ENCODE results near the gene MAN2B2. TPM values are rescaled to one million over a fixed set of nuclear protein-coding genes. Genes with fewer than 3 reads are reported as not detected.

The MAN2B2 gene
- total RNA-seq, 1 experiment from 2014 or later, result 5.9 TPM

DNA sequence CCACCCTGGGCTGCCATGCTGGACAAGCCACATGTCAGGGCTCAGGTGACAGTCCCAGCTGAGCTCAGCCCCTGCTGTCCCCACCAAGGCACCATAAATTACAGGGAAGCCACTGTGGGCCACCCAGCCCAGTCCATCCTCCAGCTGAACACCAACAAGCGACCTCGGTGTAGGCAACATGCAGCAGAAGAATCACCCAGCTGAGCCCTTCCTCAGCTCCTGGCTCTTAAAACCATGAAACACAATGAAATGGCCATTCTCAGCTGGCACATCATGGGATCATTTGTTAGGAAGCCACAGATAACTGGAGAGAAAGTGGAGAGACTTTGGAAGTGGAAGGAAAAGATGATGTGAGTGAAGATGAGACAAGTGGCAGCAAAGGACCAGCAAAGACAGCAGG lies 23.3 kb upstream of the MAN2B2 start:
- Mint-ChIP-seq H3K36me3 (ENCODE audit: insufficient read depth in 1 of 3, low read depth in 3 of 3) (peaks cover 0 to 3% (median 2%) of the 10 kb centered on the region in 3 experiments; a peak in 1 of 7 replicates), H3K27me3 (ENCODE audit: low read depth) (peaks cover 90% of the 10 kb centered on the region), H3K9me3 (peaks cover 7 to 9% of the 10 kb centered on the region in 2 experiments; a peak in 4 of 5 replicates), H3K4me1 (peaks cover 0 to 1% of the 10 kb centered on the region in 2 experiments; a peak in 2 of 4 replicates), H3K27ac (no peak overlapping the region), H3K4me3 (no peak overlapping the region)
- no peaks in the 10 kb centered on the region for H3K4me1 ChIP-seq (ENCODE audit: insufficient read depth, low read length)
- no peak for TF ChIP-seq CTCF (conservative IDR thresholded peaks at IDR 0.05)
- 0 out of 2 replicates have a peak, but pooled peaks cover 2% of the 10 kb centered on the region for H3K27me3 ChIP-seq (ENCODE audit: insufficient read depth, low read length)
- H4K91ac ChIP-seq (ENCODE audit: insufficient read length, low read depth, low read length), result no peak overlapping the region
- no peak overlapping the region for H2BK15ac ChIP-seq (ENCODE audit: low read depth, low read length)
- DNase-seq, result no peak
- no peaks in the 10 kb centered on the region for H4K20me1 ChIP-seq (ENCODE audit: control insufficient read depth, insufficient read depth, insufficient read length)
- H4K5ac ChIP-seq (ENCODE audit: insufficient read length, low read depth, low read length), result no peak overlapping the region
- no peak overlapping the region for H3K18ac ChIP-seq (ENCODE audit: insufficient read length, low read depth, low read length)
- H4K8ac ChIP-seq (replicated peaks; ENCODE audit: insufficient read length, low read depth, low read length), result no peak overlapping the region
- no peaks in the 10 kb centered on the region for H3K23me2 ChIP-seq (ENCODE audit: insufficient read length, low read depth, low read length, poor library complexity, severe bottlenecking)
- no peak overlapping the region for H3K14ac ChIP-seq (ENCODE audit: insufficient read depth, low read length)
- no peaks in the 10 kb centered on the region for H3K9me3 ChIP-seq (ENCODE audit: control insufficient read depth, low read depth, low read length)
- no CpG with 5 or more reads among the region's 2 CpGs for WGBS (ENCODE audit: extremely low coverage, insufficient read length, low lambda C conversion rate)
- no peak overlapping the region for H3K9ac ChIP-seq (ENCODE audit: extremely low read depth, insufficient read length, low read length)
- no peak overlapping the region for H3K4me2 ChIP-seq (ENCODE audit: insufficient read depth, insufficient read length, low read length)
- H3K79me1 ChIP-seq (ENCODE audit: insufficient read depth, low read depth, low read length, poor library complexity, severe bottlenecking), result no peaks in the 10 kb centered on the region
- no peak overlapping the region for H2AFZ ChIP-seq (ENCODE audit: low read length)
- no peak overlapping the region for H2AK5ac ChIP-seq (ENCODE audit: insufficient read length, low read length)
- no peak overlapping the region for H3K56ac ChIP-seq (ENCODE audit: insufficient read length, low read depth, low read length)
- no peak overlapping the region for H3T11ph ChIP-seq (ENCODE audit: low read length)
- no peak overlapping the region for H3K23ac ChIP-seq (ENCODE audit: insufficient read length, low read depth, low read length)
- no peak overlapping the region for H3K27ac ChIP-seq (ENCODE audit: insufficient read length, low read depth, low read length)
- H2BK20ac ChIP-seq (ENCODE audit: low read depth, low read length, poor library complexity, severe bottlenecking), result no peak overlapping the region
- H2BK12ac ChIP-seq (ENCODE audit: insufficient read length, low read depth, low read length), result no peak overlapping the region
- H2BK5ac ChIP-seq (ENCODE audit: insufficient read length, low read length), result no peak overlapping the region
- no peak overlapping the region for H3K4ac ChIP-seq (ENCODE audit: low read depth, low read length)
- no peak overlapping the region for H2BK120ac ChIP-seq (ENCODE audit: low read depth, low read length, poor library complexity, severe bottlenecking)
- no peaks in the 10 kb centered on the region for H3K79me2 ChIP-seq (ENCODE audit: insufficient read depth, low read length)

All from H9 (cell line).